ENCODE measurements around the gene ITPR2. TPM values are rescaled to one million over a fixed set of nuclear protein-coding genes. Genes with fewer than 3 reads are reported as not detected.

The ITPR2 gene
- total RNA-seq, 4 donors from 2014 or later = 32.6 to 87.5 (median 51.9) TPM

- no peaks in the 10 kb centered on the region for H3K4me1 ChIP-seq
- H3K4me3 ChIP-seq = no peak overlapping the region
- no peaks in the 10 kb centered on the region for H3K9me3 ChIP-seq
- no peaks in the 10 kb centered on the region for H3K27me3 ChIP-seq
- no peaks in the 10 kb centered on the region for H3K36me3 ChIP-seq
- DNase-seq = no peak
- no peak for TF ChIP-seq POLR2A (IDR thresholded peaks at IDR 0.05)
- TF ChIP-seq, protein P1, sequence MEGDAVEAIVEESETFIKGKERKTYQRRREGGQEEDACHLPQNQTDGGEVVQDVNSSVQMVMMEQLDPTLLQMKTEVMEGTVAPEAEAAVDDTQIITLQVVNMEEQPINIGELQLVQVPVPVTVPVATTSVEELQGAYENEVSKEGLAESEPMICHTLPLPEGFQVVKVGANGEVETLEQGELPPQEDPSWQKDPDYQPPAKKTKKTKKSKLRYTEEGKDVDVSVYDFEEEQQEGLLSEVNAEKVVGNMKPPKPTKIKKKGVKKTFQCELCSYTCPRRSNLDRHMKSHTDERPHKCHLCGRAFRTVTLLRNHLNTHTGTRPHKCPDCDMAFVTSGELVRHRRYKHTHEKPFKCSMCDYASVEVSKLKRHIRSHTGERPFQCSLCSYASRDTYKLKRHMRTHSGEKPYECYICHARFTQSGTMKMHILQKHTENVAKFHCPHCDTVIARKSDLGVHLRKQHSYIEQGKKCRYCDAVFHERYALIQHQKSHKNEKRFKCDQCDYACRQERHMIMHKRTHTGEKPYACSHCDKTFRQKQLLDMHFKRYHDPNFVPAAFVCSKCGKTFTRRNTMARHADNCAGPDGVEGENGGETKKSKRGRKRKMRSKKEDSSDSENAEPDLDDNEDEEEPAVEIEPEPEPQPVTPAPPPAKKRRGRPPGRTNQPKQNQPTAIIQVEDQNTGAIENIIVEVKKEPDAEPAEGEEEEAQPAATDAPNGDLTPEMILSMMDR (IDR thresholded peaks at IDR 0.05) = no peak
- no peak overlapping the region for H3K27ac ChIP-seq
Measured at GRCh38 chr12:26854031-26854390, 21.0 kb upstream of the ITPR2 start.

- Histone ChIP-seq H3K4me3 (no peak overlapping the region), H3K36me3 (no peaks in the 10 kb centered on the region), H3K27ac (no peak overlapping the region), H3K4me1 (no peaks in the 10 kb centered on the region), H3K27me3 (no peaks in the 10 kb centered on the region), H3K9me3 (no peaks in the 10 kb centered on the region)
- peak; percentile 72 to 90 (median 76) for DNase-seq
- TF ChIP-seq POLR2A (IDR thresholded peaks at IDR 0.05) = no peak
- TF ChIP-seq, protein P1 (IDR thresholded peaks at IDR 0.05) = peak; percentile 72 to 94 (median 84)
Measured at GRCh38 chr12:26853303-26854030, 20.5 kb upstream of the ITPR2 start.

DNA sequence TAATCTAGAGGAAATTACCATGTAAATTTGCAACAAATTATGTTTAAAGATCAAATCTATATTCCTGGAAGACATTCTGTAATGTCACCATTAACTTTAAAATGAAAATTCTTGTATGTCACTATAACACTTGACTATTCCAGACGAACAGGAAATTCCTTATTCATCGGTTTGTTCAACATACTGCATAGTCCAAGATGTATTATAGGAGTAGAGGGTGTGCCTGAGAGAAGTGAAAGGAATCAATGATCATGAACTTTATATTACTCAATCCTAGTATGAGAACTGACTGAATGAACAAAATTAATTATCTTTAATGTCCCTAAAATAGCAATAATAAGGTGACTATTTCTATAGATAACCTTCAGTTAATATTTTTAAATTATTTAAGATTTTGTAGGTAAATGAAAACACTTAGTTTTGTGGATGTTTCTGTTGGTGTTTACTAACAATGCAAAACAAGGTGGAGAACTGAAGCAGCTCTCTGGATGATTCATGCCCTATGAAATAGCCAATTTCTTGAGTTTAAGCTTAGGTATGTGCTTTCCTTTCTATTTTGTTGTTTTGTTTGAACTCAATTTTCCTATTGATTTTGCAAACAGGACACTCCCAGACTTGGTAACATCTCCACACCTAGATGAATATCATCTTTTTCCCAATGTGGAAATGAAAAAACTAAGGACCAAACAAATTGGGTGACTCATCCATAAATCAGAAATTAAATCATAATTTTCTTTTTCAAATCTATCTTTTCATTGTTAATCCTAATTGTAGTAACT lies 18.2 kb upstream of the ITPR2 start:
- Histone ChIP-seq H3K27ac (no peak overlapping the region), H3K9me3 (no peaks in the 10 kb centered on the region), H3K4me1 (no peaks in the 10 kb centered on the region), H3K36me3 (no peaks in the 10 kb centered on the region), H3K4me3 (no peak overlapping the region), H3K27me3 (no peaks in the 10 kb centered on the region)
- DNase-seq = no peak
- TF ChIP-seq, protein P1 (IDR thresholded peaks at IDR 0.05) = no peak
- TF ChIP-seq POLR2A (IDR thresholded peaks at IDR 0.05) = no peak

GRCh38 chr12:26848156-26848825 lies 15.3 kb upstream of the ITPR2 start:
- H3K4me3 ChIP-seq = no peak overlapping the region
- no peaks in the 10 kb centered on the region for H3K27me3 ChIP-seq
- H3K4me1 ChIP-seq = no peaks in the 10 kb centered on the region
- no peak for DNase-seq
- H3K27ac ChIP-seq = no peak overlapping the region
- no peak for TF ChIP-seq POLR2A (IDR thresholded peaks at IDR 0.05)
- TF ChIP-seq, protein P1 (IDR thresholded peaks at IDR 0.05) = no peak
- H3K9me3 ChIP-seq = no peaks in the 10 kb centered on the region
- H3K36me3 ChIP-seq = no peaks in the 10 kb centered on the region

DNA sequence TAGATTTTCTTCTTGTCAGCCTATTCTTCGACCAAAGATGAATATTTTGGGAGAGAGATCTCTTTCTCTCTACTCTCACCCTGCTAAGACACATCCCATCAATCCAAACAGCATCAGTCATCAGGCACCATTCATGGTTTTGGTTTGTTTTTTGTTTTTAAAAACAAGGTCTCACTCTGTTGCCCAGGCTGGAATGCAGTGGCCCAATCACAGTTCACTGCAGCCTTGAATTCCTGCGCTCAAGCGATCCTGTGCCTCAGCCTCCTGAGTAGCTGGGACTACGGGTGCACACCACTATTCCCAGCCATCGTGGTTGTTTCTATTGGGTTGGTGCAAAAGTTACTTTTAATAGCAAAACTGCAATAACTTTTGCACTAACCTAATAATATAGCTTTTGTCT lies 14.4 kb upstream of the ITPR2 start:
- Histone ChIP-seq H3K4me1 (no peaks in the 10 kb centered on the region), H3K27ac (no peak overlapping the region), H3K4me3 (no peak overlapping the region), H3K36me3 (no peaks in the 10 kb centered on the region), H3K27me3 (no peaks in the 10 kb centered on the region), H3K9me3 (no peaks in the 10 kb centered on the region)
- DNase-seq = no peak
- TF ChIP-seq, protein P1 (IDR thresholded peaks at IDR 0.05) = no peak
- no peak for TF ChIP-seq POLR2A (IDR thresholded peaks at IDR 0.05)

Data from Peyer's patch (tissue), 4 donors.